ENCODE data around the gene OVOL1.
"Not testable (repeated sequence)": the region's sequence is repeated elsewhere in the genome, so short reads cannot be mapped to it uniquely, and the experiment has no call there.

OVOL1 gene

DNA sequence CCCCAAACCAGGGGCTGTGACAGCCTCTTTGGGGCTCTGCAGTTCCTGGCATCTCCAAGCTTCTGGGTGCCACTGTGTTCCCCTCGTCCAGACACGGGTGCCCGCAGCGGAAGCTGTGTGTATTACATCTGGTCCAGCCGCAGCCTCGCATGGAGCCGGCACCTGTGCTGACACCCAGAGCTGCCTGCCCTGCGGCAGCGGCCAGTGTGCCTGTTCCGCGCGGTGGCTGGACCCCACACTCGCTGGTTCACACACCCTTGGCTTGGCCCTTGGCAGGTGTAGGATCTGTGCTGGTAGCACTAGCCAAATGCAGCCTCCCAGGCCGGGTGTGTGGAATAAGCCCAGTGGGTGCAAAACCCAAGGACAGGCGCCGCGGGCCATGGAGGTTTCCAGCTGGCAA lies 41.8 kb upstream of the OVOL1 start:
- H3K4me3 ChIP-seq (ENCODE audit: low read length): no peak overlapping the region
- TF ChIP-seq, protein P1, sequence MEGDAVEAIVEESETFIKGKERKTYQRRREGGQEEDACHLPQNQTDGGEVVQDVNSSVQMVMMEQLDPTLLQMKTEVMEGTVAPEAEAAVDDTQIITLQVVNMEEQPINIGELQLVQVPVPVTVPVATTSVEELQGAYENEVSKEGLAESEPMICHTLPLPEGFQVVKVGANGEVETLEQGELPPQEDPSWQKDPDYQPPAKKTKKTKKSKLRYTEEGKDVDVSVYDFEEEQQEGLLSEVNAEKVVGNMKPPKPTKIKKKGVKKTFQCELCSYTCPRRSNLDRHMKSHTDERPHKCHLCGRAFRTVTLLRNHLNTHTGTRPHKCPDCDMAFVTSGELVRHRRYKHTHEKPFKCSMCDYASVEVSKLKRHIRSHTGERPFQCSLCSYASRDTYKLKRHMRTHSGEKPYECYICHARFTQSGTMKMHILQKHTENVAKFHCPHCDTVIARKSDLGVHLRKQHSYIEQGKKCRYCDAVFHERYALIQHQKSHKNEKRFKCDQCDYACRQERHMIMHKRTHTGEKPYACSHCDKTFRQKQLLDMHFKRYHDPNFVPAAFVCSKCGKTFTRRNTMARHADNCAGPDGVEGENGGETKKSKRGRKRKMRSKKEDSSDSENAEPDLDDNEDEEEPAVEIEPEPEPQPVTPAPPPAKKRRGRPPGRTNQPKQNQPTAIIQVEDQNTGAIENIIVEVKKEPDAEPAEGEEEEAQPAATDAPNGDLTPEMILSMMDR (conservative IDR thresholded peaks at IDR 0.05; ENCODE audit: low read depth, low read length): no peak
- DNase-seq (ENCODE audit: low read depth): no peak

DNA sequence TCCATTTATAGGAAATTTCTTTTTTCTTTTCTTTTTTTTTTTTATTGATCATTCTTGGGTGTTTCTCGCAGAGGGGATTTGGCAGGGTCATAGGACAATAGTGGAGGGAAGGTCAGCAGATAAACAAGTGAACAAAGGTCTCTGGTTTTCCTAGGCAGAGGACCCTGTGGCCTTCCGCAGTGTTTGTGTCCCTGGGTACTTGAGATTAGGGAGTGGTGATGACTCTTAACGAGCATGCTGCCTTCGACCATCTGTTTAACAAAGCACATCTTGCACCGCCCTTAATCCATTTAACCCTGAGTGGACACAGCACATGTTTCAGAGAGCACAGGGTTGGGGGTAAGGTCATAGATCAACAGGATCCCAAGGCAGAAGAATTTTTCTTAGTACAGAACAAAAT lies 24.7 kb upstream of the OVOL1 start:
- not testable (repeated sequence) for H3K4me3 ChIP-seq (ENCODE audit: low read length); DNase-seq (ENCODE audit: low read depth)

- H3K4me3 ChIP-seq (ENCODE audit: low read length); DNase-seq (ENCODE audit: low read depth): not testable (repeated sequence)
These were observed 24.0 kb upstream of the OVOL1 start for GRCh38 chr11:65762816-65763215.

- no peak for DNase-seq (ENCODE audit: low read depth)
- H3K4me3 ChIP-seq (ENCODE audit: low read length): no peak overlapping the region
- TF ChIP-seq, protein P1 (conservative IDR thresholded peaks at IDR 0.05; ENCODE audit: low read depth, low read length): no peak
These were observed 22.4 kb upstream of the OVOL1 start for GRCh38 chr11:65764434-65764833.

GRCh38 chr11:65766535-65766934 lies 20.3 kb upstream of the OVOL1 start:
- DNase-seq (ENCODE audit: low read depth): no peak
- TF ChIP-seq, protein P1 (conservative IDR thresholded peaks at IDR 0.05; ENCODE audit: low read depth, low read length): no peak
- H3K4me3 ChIP-seq (ENCODE audit: low read length): no peak overlapping the region

- TF ChIP-seq, protein P1 (conservative IDR thresholded peaks at IDR 0.05; ENCODE audit: low read depth, low read length): no peak
- DNase-seq (ENCODE audit: low read depth): no peak
- H3K4me3 ChIP-seq (ENCODE audit: low read length): no peak overlapping the region
These were observed 19.5 kb upstream of the OVOL1 start for GRCh38 chr11:65767406-65767805.

- not testable (repeated sequence) for H3K4me3 ChIP-seq (ENCODE audit: low read length); DNase-seq (ENCODE audit: low read depth)
These were observed 19.1 kb upstream of the OVOL1 start for GRCh38 chr11:65767806-65768205.

DNA sequence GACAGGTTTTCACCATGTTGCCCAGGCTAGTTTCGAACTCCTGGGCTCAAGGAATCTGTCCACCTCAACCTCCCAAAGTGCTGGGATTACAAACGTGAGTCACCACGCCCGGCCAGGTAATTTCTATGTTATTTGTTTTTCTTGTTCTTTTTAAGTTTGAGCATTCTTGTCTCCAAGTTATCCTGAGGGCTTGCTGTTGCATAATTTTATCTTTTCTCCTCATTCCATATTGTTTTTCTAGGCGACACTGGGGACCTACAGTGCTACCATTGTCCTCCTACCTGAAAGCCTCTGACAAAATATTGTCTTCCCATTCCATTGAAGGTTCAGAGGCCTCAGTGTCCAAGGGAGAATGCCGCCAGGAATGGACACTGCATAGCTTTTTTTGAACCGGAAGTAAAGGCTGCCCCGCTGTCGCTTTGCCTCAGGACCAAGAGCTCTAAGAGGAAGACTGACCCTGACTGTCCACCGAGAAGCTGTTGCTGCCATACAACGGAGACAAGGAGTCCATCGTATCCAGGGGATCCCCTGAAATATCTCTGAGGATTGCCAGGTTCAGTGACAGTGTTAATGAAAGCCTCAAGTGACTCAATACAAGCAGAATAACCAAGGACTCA lies 15.8 kb upstream of the OVOL1 start:
- no peak for DNase-seq (ENCODE audit: low read depth)
- TF ChIP-seq, protein P1 (conservative IDR thresholded peaks at IDR 0.05; ENCODE audit: low read depth, low read length): no peak
- no peak overlapping the region for H3K4me3 ChIP-seq (ENCODE audit: low read length)

- no peak for DNase-seq (ENCODE audit: low read depth)
- H3K4me3 ChIP-seq (ENCODE audit: low read length): no peak overlapping the region
- TF ChIP-seq, protein P1 (conservative IDR thresholded peaks at IDR 0.05; ENCODE audit: low read depth, low read length): no peak
These were observed 15.2 kb upstream of the OVOL1 start for GRCh38 chr11:65771589-65772112.
